ENCODE data around the gene SPECC1L.
A peak's percentile ranks its signal among the peaks of the same experiment; 100 is the strongest.

SPECC1L gene, protein sequence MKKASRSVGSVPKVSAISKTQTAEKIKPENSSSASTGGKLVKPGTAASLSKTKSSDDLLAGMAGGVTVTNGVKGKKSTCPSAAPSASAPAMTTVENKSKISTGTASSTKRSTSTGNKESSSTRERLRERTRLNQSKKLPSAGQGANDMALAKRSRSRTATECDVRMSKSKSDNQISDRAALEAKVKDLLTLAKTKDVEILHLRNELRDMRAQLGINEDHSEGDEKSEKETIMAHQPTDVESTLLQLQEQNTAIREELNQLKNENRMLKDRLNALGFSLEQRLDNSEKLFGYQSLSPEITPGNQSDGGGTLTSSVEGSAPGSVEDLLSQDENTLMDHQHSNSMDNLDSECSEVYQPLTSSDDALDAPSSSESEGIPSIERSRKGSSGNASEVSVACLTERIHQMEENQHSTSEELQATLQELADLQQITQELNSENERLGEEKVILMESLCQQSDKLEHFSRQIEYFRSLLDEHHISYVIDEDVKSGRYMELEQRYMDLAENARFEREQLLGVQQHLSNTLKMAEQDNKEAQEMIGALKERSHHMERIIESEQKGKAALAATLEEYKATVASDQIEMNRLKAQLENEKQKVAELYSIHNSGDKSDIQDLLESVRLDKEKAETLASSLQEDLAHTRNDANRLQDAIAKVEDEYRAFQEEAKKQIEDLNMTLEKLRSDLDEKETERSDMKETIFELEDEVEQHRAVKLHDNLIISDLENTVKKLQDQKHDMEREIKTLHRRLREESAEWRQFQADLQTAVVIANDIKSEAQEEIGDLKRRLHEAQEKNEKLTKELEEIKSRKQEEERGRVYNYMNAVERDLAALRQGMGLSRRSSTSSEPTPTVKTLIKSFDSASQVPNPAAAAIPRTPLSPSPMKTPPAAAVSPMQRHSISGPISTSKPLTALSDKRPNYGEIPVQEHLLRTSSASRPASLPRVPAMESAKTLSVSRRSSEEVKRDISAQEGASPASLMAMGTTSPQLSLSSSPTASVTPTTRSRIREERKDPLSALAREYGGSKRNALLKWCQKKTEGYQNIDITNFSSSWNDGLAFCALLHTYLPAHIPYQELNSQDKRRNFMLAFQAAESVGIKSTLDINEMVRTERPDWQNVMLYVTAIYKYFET

DNA sequence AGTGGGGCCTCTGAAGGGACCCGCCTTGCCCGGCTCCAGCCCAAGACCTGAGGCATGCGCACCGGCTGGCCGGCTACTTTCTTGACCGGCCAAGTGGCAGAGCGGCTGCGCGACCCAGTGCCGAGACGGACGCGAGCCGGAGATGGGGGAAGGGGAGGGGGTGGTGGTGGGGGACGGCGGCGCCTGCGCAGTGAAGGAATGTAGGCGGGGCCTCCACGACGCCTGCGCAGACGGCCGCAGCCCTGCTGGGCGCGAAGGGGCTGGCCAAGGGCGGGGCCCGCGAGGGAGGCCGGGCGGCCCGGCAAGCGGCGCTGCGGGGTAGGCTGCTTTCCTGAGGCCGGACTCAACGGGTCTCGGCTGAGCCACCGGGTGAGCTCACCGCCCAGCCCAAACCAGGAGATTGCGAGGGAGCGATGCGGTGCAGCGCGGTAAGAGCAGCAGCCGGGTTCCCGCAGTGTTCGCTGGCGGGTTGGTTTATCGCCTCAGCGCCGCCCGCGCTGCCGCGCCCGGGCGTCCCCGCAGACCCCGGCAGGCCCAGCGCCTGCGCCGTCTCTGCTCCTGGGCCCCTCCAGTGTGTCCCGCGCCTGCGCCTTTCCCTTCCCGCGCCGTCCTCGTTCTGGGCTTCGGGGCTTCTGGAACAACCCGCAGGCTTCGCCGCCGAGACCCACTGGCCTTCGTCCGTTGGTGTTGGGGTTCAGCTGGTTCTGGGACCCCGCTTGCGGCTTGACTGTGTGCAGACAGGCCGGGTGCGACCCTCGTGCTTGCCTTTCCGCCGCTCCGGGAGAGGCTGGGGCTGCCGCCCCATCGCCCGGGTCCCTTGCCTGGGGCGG lies at the start of gene SPECC1L:
Gene SPECC1L (plus strand): TSS at position 276 of the 830 bp plus-strand sequence. CDS start 31,401 bp downstream, outside the sequence.
- TF ChIP-seq, protein P1, sequence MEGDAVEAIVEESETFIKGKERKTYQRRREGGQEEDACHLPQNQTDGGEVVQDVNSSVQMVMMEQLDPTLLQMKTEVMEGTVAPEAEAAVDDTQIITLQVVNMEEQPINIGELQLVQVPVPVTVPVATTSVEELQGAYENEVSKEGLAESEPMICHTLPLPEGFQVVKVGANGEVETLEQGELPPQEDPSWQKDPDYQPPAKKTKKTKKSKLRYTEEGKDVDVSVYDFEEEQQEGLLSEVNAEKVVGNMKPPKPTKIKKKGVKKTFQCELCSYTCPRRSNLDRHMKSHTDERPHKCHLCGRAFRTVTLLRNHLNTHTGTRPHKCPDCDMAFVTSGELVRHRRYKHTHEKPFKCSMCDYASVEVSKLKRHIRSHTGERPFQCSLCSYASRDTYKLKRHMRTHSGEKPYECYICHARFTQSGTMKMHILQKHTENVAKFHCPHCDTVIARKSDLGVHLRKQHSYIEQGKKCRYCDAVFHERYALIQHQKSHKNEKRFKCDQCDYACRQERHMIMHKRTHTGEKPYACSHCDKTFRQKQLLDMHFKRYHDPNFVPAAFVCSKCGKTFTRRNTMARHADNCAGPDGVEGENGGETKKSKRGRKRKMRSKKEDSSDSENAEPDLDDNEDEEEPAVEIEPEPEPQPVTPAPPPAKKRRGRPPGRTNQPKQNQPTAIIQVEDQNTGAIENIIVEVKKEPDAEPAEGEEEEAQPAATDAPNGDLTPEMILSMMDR (IDR thresholded peaks at IDR 0.05; ENCODE audit: low read depth, low read length): no peak
- peak; percentile 94 to 96 for DNase-seq (ENCODE audit: low read depth in 2 of 2)
- H3K4me3 ChIP-seq (replicated peaks in 1 of 2; ENCODE audit: low read depth in 2 of 2, low read length in 2 of 2): peak within 1 kb of the TSS; percentile 92 to 98

DNA sequence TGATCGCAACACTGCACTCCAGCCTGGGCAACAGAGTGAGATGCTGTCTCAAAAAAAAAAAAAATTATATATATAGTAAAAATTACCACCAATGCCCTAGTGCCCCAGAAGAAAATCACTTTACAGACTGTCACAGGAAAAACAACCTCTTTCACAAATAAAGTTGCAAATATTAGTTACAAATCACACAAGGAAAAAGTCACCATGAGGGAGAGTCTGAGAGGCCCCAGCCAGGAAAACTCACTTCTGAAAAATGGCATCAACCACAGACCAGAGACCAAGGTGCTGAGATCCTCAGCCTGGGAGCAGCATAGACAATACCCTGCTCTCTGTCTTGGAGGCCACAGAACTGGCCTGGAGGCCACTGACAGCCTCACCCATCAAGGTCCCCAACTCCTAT lies 46.2 kb upstream of the SPECC1L start:
- TF ChIP-seq, protein P1 (IDR thresholded peaks at IDR 0.05; ENCODE audit: low read depth, low read length): no peak
- no peak overlapping the region for H3K4me3 ChIP-seq (replicated peaks in 1 of 2; ENCODE audit: low read depth in 2 of 2, low read length in 2 of 2)

DNA sequence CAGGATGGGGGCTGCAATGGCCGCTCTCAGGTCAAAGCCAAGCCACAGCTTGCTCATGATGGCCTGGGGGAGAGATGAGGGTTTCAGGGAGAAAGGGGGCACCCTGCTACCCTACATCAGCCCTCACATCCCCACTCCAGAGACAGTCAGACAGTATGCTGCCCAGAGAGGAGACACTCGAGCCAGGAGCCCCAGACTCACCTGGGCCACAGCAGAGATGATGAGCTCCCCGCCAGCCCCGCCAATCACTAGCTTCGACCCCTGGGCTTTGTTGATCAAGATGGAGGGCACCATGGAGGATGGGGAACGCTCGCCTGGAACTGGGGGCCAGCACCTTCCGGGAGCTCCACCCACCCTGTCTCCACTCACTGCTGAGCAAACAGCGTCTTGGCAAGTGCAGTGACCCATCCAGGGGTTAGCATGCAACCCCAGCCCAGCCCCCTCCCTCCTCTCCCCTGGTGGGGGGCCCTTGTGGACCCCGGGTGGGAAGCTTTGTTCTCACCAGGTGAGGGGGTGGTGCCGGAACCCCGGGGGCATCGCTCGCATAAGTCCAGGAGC lies 45.5 kb upstream of the SPECC1L start:
- no peak for DNase-seq (ENCODE audit: low read depth in 2 of 2)
- TF ChIP-seq, protein P1 (IDR thresholded peaks at IDR 0.05; ENCODE audit: low read depth, low read length): no peak
- H3K4me3 ChIP-seq (replicated peaks in 1 of 2; ENCODE audit: low read depth in 2 of 2, low read length in 2 of 2): no peak overlapping the region

More for the DNA sequence above, 46.2 kb upstream of the SPECC1L start:
- no peak for DNase-seq (ENCODE audit: low read depth in 2 of 2)

DNA sequence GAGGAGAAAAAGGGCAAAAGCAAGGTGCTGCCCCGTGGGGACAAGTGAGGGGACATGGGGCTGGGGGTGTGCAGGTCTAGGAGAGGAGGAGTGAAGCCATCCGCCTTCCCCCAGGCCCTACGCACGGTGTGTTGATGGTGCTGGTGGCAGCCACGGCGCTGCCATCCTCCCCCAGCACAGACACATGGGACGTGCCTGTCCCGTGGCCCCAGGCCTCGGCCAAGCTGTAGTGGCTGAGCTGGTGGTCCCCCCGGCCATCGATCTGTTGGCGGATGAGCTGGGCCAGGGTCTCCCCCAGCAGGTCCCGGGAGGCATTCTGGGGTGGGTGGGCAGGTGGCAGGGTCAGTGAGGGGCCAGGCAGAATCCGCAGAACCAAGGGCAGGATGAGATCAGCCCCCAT lies 44.7 kb upstream of the SPECC1L start:
- no peak overlapping the region for H3K4me3 ChIP-seq (replicated peaks in 1 of 2; ENCODE audit: low read depth in 2 of 2, low read length in 2 of 2)
- TF ChIP-seq, protein P1 (IDR thresholded peaks at IDR 0.05; ENCODE audit: low read depth, low read length): no peak
- no peak for DNase-seq (ENCODE audit: low read depth in 2 of 2)

DNA sequence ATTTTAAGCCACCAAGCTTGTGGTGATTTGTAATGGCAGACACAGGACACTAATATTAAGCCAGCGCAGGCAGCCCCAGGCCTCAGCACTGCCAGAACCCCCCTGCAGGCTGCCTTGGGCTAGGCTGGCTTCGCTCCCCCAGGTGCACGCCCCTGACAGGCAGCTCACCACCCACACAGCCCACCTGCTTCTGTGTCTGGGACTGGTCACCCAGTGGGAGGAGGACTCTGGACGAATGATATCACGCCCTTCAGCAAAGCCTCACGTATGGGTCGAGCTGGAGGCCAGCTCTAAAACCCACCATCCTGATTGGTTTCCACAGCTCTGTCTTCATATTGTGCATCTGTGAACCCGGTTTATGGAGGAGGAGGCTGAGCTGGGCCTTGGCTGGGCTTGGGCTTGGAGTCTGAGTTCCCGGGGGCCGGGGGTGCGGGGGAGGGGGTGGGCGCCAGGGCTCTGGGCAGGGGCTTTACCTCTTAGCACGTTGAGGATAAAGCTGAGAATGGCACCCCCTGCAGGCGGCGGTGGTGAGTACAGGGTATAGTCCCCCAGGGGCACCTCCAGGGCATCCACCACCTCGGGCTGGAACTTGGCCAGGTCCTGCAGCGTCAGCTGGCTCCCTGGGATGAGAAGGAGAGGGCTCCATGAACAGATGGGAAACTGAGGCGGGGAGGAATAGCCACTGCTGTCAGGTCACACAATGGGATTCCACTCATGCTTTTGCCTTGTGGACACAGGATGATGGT lies 39.5 kb upstream of the SPECC1L start:
- H3K4me3 ChIP-seq (replicated peaks in 1 of 2; ENCODE audit: low read depth in 2 of 2, low read length in 2 of 2): no peak overlapping the region
- TF ChIP-seq, protein P1 (IDR thresholded peaks at IDR 0.05; ENCODE audit: low read depth, low read length): peak; percentile 38
- peak; percentile 19 to 24 for DNase-seq (ENCODE audit: low read depth in 2 of 2)

Measured in cardiac fibroblast (primary cell).